Measurements from ENCODE around the gene DNAJB2. TPM values are rescaled to one million over a fixed set of nuclear protein-coding genes. Genes with fewer than 3 reads are reported as not detected.

The DNAJB2 gene
- 20.7 and 22.4 TPM in 2 replicates for total RNA-seq

DNA sequence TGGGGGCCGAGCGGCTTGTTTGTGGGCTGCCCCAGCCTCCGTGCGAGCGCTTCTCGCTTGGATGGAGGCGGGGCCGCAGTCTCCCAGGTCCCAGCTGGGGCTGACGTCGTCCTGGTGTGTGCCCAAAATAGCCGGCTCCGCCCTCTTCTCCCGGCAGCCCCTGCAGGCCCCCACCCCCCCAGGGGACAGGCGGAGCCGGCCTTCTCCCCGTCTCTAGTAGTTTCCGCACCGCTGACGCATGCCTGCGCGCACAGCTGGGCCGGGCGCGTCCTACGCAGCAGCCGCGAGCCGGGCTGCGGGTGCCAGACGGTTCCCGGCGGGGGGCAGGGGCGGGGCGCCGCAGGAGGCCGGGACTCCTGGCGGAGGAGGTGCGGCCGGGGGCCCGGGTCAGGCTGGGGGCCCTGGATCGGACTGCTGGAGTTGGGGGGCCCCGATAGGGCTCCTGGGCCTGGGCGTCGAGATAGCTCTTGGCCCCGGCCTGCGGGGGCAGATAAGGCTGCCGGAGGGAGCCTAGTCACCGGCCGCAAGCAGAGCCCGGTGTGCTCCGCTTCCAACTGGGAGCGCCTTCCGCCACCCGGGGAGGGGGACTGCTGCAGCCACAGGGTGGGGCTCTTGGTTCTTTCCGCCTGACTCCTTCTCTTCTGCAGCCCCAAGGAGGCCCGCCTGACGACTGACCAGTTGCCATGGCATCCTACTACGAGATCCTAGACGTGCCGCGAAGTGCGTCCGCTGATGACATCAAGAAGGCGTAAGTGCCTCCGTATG, at the start of gene DNAJB2:
DNAJB2 (plus strand) TSS at position 216 of the 765 bp plus-strand sequence; CDS start at position 684, 468 bp downstream.

GRCh38 chr2:219245148-219245898, 33.8 kb upstream of the DNAJB2 start, which contains the start of the genes GLB1L and STK16:
GLB1L (minus strand) TSS chr2:219245444; CDS start chr2:219243573, 1,871 bp downstream.
STK16 (plus strand) TSS chr2:219245479; CDS start chr2:219246000, 521 bp downstream.

GRCh38 chr2:219252900-219253752, 26.0 kb upstream of the DNAJB2 start, which contains the start of gene TUBA4B:
TUBA4B (plus strand) TSS chr2:219253243; CDS start chr2:219253408, 165 bp downstream.

DNA sequence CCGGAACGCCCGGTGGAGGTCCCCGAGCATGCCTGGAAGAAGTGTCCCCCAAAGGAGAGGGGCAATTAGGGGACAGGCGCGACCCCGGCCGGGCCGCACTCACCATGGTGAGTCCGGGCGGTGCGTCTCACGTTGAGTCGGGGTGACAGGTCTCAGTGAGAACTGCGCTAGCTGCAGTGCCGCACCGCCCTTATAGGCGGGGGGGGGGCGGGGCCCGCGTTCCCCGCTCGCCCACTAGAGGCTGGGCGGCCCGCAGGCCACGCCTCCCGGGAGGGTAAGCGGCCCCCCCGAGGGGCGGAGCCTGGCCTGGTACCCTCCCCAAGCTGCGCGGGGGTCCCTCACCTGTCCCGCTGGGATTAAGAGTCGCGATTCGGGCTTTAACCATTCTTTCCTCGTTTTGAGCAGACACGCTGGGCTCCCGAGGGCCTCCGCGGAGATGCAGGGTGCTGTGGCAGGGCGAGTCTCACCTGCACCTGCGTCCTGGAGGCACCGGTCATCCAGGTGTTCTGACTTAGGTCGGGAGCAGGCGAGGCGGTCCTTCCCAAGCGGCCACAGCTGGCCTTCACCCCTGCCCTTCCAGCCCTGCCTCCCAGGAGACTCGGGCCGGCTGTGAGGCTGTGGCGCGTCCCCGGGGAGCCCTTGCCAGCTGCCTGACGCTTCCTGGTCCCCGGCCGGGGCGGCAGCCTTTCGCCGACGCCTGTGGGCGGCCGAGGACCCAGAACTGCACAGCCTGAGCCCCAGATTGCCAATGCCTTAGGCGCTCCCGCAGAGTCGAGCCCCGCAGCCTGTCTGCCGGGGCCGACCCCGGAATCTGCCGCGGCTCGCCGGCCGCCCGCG, 25.2 kb upstream of the DNAJB2 start, which contains the start of gene TUBA4A:
TUBA4A (minus strand) TSS at position 166 of the 837 bp plus-strand sequence; CDS start at position 106, 60 bp downstream.

DNA sequence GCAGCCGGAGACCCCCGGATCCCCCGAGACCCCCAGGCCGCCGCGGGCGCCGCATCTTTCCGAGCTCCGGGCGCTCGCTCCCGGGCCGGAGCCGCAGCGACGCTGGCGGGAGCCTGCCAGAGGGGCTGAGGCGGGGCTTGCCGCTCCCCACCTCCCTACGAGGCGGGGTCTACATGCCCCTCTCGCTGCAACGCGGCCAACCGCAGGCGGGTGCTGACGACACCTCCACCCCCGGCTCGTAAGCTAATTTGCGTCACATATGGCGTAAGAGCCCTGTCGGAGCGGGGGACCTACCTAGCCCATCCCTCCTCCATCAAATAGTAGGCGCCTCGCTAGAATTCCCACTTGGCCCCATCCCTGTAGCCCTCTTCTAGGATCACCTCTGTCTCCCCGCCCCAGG, 30.1 kb downstream of the DNAJB2 start, which contains the start of gene PTPRN:
PTPRN (minus strand) TSS at position 124 of the 400 bp plus-strand sequence; CDS start at position 55, 69 bp downstream.

DNA sequence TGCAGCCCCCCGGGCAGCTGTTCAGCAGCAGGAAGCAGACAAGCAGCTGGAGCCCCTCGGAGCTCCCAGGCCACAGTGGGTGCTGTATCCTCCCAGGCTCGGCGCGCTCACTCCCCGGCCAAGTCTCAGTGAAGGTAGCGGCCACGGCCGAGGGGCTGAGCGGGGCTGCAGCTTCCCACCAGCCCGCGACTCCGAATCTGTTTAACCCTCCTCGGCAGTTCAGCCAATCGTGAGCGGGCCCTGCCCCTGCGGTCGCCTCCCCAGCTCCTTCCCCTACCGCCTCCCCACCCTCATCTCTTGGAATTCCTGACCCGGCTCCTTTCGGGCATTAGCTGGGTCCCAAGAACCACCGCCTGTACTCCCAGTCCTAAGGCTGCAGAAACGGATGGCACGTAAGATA, 53.4 kb downstream of the DNAJB2 start, which contains the start of gene RESP18:
RESP18 (minus strand) TSS at position 203 of the 400 bp plus-strand sequence.

Small RNA genes lying within 50 kb of the gene (small RNA-seq; reads per million reads assigned to genes)
- gene MIR153-1 = 0.11 reads per million

Other genes with a start within 250 kb of the DNAJB2 start
- 0.20 TPM in 1 of 2 replicates, not detected in the other for gene CFAP65, start 237.8 kb upstream of the DNAJB2 start, total RNA-seq
- gene IHH, start 218.4 kb upstream of the DNAJB2 start, total RNA-seq = not detected in 2 replicates
- gene NHEJ1, start 118.6 kb upstream of the DNAJB2 start, total RNA-seq = 21.3 and 21.7 TPM in 2 replicates
- gene SLC23A3, start 109.3 kb upstream of the DNAJB2 start, total RNA-seq = 0.73 and 1.8 TPM in 2 replicates
- gene CNPPD1, start 102.4 kb upstream of the DNAJB2 start, total RNA-seq = 17.0 and 18.0 TPM in 2 replicates
- 55.9 and 59.6 TPM in 2 replicates for gene RETREG2, start 101.1 kb upstream of the DNAJB2 start, total RNA-seq
- gene ZFAND2B, start 72.6 kb upstream of the DNAJB2 start, total RNA-seq = 19.4 and 21.3 TPM in 2 replicates
- gene ABCB6, start 60.4 kb upstream of the DNAJB2 start, total RNA-seq = 30.9 and 40.1 TPM in 2 replicates
- gene ATG9A, start 49.7 kb upstream of the DNAJB2 start, total RNA-seq = 44.2 and 50.3 TPM in 2 replicates
- 15.1 and 20.7 TPM in 2 replicates for gene ANKZF1, start 49.6 kb upstream of the DNAJB2 start, total RNA-seq
- 7.3 and 15.2 TPM in 2 replicates for gene GLB1L, start 33.9 kb upstream of the DNAJB2 start, total RNA-seq
- 26.4 and 27.2 TPM in 2 replicates for gene STK16, start 33.9 kb upstream of the DNAJB2 start, total RNA-seq
- not detected in 2 replicates for gene TUBA4B, start 26.1 kb upstream of the DNAJB2 start, total RNA-seq
- gene TUBA4A, start 25.4 kb upstream of the DNAJB2 start, total RNA-seq = 9.2 and 17.6 TPM in 2 replicates
- 0.98 and 1.5 TPM in 2 replicates for gene PTPRN, start 30.0 kb downstream of the DNAJB2 start, total RNA-seq
- gene RESP18, start 53.4 kb downstream of the DNAJB2 start, total RNA-seq = not detected in 2 replicates
- gene DNPEP, start 108.5 kb downstream of the DNAJB2 start, total RNA-seq = 63.9 and 69.4 TPM in 2 replicates
- gene DES, start 139.0 kb downstream of the DNAJB2 start, total RNA-seq = 0.39 and 0.73 TPM in 2 replicates
- 11.5 and 15.4 TPM in 2 replicates for gene SPEG, start 155.5 kb downstream of the DNAJB2 start, total RNA-seq
- gene GMPPA, start 219.5 kb downstream of the DNAJB2 start, total RNA-seq = 43.7 and 51.2 TPM in 2 replicates
- under 0.01 TPM in 1 of 2 replicates, not detected in the other for gene ASIC4, start 235.1 kb downstream of the DNAJB2 start, total RNA-seq